ENCODE data around the gene TAF10.

TAF10 gene

DNA sequence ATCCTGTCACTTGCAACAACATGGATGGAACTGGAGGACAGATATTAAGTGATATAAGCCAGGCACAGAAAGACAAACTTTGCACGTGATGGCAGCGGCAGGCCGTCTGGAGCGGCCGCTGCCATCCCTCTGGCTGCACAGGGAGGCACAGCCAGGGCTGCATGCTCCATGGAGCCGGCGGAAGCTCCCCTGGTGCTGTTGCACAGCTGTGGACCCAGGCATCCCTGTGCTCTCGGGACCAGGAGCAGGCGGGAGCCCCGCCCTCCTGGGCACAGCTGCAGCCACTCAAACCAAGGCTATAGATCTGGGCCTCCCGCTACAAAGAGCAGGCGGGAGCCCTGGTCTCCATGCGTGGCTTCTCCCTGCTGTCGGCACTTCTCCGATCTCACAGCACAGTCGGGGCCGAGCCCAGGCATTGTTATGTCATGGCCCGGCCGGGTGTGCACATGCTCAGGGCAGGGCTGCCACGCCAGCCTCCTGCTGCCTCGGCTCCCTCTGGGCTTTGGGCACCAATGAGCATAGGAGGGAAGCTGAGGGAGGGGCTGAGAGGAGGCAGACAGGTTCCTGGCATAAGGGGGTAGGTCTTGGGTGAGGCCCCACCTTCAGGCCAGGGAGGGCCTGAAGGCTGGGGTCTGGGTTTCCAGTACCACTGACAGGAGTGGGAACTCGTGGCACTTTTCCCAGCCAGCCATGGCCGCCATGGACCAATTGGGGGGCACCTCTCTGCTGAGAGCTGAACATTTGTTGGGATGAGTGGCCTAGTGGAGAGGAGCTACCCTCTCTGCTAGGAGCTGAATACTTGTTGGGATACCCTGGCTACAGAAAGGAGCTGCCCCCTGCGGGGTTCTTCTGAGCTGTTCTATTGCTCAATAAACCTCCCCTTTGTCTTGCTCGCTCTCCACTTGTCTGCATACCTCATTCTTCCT, 25.3 kb downstream of the TAF10 start:
- no peak for DNase-seq (ENCODE audit: extremely low read depth in 1 of 2, low read depth in 1 of 2)

DNA sequence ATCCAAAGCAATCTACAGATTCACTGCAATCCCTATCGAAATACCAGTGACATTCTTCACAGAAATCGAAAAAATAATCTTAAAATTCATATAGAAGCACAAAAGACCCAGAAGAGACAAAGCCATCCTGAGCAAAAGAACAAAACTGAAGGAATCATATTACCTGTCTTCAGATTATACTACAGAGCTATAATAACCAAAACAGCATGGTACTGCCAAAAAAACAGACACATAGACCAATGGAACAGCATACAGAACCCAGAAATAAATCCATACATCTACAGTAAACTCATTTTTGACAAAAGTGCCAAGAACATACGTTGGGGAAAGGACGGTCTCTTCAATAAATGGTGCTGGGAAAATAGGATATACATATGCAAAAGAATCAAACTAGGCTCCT, 27.5 kb downstream of the TAF10 start:
- DNase-seq (ENCODE audit: extremely low read depth in 1 of 2, low read depth in 1 of 2): no peak

DNA sequence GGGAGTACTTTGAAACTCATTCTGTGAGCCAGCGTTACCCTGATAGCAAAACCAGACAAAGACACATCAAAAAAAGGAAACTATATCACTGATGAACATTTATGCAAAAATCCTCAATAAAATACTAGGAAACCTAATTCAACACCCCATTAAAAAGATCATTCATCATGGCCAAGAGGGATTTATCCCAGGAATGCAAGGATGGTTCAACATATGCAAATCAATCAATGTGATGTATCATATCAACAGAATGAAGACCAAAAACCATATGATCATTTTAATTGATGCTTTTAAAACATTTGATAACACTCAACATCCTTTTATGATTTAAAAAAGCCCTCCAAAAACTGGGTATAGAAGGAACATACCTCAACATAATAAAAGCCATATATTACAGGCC, 28.4 kb downstream of the TAF10 start:
- no peak for DNase-seq (ENCODE audit: extremely low read depth in 1 of 2, low read depth in 1 of 2)

DNA sequence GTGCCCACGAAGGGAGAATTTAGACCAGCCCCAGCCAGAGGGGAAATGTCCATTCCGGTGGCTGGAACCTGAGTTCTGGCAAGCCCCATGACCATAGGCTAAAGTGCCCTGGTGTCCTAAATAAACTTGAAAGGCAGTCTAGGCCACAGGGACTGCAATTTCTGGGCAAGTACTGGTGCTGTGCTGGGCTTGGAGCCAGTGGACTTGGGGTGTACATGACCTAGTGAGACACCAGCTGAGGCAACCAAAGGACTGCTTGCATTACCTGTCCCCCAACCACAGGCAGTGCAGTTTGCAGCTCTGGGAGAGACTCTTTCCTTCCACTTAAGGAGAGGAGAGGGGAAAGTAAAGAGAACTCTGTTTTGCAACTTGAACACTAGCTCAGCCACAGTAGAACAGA, 32.3 kb downstream of the TAF10 start:
- DNase-seq (ENCODE audit: extremely low read depth in 1 of 2, low read depth in 1 of 2): no peak

DNA sequence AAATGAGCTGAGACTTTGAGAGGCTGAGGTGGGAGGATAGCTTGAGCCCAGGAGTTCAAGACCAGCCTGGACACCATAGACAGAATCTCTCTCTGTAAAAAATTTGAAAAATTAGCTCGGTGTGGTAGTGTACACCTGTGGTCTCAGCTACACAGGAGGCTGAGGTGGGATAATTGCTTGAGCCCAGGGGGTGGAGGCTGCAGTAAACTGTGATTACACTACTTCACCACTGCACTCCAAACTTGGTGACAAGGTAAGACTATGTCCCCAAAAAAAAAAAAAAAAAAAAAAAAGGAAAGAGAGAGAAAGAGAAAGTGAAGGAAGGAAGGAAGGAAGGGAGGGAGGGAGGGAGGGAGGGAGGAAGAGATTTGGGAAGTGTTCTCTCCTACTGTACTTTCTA, 33.9 kb downstream of the TAF10 start:
- no peak for DNase-seq (ENCODE audit: extremely low read depth in 1 of 2, low read depth in 1 of 2)

DNA sequence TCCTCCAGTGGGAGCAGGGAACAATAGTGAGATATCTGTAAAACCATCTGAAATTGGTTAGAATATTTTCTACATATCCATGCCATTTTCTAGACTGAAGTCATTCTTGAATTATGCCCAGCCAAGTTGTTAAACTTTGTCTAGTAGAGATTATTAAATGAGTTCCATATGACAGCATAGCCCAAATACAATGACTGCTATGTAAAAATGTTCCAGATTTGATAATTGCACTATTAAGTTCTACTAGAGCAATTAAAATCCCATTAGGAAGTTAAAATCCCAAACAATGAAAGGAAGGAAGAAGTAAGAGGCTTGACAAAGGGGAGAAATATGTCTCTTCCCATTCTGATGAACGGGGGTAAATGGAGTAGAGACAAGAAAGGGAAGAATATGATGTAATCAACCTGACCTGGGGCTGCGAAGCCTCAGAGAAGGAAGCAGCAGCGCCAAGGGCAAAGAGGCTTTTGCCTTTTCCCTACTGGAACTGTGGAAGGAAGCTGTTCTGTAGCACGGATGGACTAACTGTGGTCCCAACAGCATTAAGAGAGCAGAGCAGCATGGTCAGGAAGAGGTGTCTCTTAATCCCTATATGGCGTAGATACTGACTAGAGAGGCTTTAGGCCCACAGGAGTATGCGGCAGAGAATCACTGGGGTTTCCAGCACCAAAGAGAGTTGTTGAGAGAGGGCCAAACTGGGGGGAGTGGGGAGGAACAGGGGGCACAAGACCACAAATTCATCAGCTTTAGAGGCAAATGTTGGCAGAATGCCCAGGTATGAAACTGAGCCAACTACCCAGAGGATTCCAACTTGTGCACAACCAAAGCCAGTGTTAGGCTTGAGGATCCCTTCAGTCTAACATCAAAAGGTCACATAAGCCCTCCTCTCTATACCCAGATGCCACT, 35.3 kb downstream of the TAF10 start:
- DNase-seq (ENCODE audit: extremely low read depth in 1 of 2, low read depth in 1 of 2): no peak

DNA sequence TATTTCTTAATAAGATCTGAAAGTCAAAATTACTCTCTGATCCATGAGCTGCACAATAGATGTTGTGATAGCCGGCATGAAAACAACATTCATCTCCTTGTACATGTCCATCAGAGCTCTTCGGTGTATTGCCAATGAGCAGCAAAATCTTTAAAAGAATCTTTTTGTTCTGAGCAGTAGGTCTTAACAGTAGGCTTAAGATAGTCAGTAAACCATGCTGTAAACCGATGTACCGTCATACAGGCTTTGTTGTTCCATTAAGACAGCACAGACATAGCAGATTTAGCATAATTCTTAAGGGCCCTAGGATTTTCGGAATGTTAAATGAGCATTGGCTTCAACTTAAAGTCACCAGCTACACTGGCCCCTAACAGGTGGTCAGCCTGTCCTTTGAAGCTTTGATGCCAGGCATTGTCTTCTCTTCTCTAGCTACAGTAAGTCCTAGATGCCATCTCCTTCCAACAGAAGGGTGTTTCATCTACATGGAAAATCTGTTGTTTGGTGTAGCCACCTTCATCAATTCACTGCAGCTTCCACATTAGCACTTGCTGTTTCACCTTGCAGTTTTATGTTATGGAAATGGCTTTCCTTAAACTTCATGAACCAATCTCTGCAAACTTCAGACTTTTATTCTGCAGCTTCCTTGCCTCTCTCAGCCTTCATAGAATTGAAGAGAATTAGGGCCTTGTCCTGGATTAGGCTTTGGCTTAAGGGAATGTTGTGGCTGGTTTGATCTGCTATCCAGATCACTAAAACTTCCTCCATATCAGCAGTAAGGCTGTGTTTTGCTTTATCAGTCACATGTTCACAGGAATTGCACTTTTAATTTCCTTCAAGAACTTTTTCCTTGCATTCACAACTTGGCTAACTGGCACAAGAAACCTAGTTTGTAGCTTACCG, 37.0 kb downstream of the TAF10 start:
- DNase-seq (ENCODE audit: extremely low read depth in 1 of 2, low read depth in 1 of 2): no peak

DNA sequence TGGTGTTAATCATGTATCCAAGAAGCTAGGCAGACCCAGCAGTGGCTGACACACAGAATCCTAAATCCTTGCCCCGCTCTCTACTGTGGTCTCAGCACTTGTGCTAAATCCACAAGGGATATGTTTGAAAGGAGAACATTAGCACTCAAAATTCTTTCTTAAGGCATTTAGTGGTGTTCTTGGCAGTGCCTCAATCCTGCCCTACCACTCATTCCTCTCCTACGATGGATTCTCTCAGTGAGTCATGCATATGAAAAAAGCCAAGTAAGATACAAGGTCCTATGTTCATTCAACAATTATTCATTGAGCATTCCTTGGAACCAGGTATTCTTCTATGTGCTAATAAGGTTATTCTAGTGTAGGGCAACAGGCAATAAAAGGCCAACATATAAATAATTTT, 39.8 kb downstream of the TAF10 start:
- DNase-seq (ENCODE audit: extremely low read depth in 1 of 2, low read depth in 1 of 2): no peak

DNA sequence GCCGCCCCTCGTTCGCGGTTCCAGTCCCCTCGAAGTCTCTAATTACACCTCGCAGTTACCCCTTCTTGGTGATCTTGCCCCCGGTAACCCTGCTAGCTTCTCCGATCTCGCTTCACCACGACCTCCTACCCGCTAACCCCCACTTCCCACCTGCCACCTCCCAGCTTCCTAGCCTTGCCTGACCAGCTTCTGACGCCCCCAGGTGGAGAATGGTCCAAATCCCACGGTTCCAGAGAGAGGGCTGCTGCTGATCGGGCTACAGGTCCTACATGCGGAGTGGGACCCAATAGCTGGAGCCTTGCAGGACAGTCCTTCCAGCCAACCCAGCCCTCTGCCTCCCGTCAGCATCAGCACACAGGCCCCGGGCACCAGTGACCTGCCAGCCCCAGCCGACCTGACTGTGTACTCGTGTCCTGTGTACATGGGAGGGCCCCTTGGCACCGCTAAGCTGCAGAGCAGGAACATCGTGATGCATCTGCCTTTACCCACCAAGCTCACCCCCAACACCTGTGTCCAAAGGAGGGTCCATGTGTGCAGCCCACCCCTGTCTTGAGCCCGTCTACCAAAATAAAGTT, 40.5 kb downstream of the TAF10 start:
- DNase-seq (ENCODE audit: extremely low read depth in 1 of 2, low read depth in 1 of 2): no peak

DNA sequence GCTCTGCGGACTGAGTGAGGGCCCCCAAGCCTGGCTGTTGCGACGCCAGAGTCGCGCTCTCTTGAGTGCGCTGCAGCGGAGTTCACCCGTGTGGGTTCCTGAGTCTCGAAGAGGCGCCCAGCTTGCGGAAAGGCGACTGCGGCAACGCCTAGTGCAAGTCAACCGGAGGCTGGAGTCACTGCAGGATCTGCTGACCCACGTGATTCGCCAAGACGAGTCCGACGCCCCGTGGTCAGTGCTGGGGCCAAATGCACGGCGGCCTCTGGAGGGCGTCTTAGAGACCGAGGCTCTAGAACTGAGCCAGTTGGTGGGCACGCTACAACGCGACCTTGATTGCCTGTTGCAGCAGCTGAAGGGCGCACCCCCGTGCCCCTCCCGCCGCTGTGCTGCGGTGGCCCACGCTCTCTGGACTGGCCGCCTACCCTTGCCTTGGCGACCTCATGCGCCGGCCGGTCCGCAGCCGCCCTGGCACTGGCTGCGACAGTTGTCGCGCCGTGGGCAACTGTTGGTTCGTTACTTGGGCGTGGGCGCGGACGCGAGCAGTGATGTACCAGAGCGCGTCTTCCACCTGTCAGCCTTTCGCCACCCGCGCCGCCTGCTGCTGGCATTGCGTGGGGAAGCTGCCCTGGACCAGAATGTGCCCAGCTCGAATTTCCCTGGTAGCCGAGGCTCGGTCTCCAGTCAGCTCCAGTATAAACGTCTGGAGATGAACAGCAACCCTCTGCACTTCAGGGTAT, 41.2 kb downstream of the TAF10 start:
- no peak for DNase-seq (ENCODE audit: extremely low read depth in 1 of 2, low read depth in 1 of 2)

DNA sequence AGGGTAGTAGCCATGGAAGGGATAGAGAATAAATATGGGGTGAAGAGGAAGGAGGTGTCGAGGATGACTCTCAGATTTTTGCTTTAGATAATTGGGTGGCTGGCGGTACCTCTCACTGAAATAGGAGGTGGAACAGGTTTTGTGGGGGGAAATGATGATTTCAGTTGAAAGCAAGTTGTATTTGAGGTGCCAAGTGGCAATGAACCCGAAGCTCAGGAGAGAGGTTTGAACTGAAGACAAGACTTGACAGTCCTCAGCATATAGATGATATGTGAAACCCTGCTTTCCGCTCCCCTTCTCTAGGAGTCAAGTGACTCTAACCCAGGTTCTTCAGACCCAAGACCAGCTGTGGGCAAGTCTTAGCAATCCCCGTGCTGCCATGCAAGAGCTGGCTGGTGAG, 42.3 kb downstream of the TAF10 start:
- no peak for DNase-seq (ENCODE audit: extremely low read depth in 1 of 2, low read depth in 1 of 2)

DNA sequence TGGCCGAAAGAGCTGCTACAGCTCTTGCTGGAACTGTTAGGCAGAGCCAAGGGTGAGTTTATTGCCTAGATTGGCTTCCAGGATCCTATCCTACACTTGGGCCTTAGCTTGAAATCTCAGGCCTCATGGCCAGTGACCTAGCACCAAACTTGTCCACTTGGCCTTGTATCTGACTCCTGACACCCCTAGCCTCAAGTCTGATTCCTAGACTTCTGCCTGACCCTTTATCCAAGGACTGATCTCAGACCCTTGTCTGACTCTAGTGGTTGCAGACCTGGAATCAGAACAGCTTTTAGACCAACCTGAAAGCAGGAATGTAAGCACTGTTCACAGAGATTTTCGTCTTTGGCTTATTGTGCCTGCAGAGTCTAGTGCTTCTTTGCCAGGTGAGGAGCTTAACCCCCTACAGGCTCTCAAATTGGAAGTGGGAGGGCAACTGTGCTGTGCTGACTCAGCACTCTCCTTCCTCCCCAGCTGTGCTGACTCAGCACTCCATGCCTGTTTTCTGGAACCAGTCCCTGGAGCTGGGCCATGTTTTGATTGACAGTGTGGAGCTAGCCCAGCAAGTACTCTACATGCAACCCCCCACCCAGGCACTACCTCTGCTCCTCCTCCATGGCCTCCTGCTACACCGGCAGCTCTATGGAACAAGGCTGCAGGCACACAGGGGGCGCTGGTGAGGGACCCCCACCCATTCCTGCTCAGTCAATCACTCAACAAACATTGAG, 43.7 kb downstream of the TAF10 start:
- no peak for DNase-seq (ENCODE audit: extremely low read depth in 1 of 2, low read depth in 1 of 2)

DNA sequence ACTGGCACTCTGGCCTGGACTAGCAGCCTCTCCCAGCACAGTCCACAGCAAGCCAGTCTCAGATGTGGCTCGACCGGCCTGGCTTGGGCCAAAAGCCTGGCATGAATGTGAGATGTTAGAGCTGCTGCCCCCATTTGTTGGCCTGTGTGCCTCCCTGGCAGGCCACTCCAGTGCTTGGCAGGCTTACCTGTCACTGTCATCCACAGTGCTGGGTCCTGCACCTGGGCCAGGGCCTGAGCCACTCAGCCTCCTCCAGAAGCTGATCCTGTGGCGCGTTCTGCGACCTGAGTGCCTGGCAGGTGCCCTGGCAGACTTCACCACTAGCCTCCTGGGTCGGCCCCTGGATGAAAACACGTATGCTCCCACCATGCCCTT, 44.7 kb downstream of the TAF10 start:
- DNase-seq (ENCODE audit: extremely low read depth in 1 of 2, low read depth in 1 of 2): no peak

DNA sequence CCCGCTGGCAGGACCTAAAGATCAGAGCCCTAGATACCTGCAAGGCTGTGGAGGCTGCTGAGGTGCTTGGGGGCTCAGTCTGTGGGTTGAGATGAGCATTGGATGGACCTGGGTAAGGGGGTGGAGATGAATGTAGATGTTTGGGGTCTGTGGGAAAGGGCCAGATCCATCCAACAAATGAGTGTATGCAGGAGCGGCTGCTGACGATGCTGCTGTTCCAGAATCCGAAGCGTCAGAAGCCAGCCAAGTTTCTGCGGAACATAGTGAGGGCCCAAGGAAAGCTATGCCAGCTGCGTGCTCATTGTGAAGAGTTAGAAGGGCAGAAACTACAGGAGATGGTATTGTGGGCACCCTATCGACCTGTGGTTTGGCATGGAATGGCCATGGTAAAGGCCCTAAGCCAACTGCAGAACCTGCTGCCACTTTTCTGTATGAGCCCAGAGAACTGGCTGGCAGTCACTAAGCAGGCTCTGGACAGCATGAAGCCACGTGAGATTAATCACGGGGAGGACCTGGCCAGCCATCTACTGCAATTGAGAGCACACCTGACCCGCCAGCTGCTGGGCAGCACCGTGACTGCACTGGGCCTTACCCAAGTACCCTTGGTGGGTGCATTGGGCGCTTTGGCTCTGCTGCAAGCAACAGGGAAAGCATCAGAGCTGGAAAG, 45.2 kb downstream of the TAF10 start:
- no peak for DNase-seq (ENCODE audit: extremely low read depth in 1 of 2, low read depth in 1 of 2)

DNA sequence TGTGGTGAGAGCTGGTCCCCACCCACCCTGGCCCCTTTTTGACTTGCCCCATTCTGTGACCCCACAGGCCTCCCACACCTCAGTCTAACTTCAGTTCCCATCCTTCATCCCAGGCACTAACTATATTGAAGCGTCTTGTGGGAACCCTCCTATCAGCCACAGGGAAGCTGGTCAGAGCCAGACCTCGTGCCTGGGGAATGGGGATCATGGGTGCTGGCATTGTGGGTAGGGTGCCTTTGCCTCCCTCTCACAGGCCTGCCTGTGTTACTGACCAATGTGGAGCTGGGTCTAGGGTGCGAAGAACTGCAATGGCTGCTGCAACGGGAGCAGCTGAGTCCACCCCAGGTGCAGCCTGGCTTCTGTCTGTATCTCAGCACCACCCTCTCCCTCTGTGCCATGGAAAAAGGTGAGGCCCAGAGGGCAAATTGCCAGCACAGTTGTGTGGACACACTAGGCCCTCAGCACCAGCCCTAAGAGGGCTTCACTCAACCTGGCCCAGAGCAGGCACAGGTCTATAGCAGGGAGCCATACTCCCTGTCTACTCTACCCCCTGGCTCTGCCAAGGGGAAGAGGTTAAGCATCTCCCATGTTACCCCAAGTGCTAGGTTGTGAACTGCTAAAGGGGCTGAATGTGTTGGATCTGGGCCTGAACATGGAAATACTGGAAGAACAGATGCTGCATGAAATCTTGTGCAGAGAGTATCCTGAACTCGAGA, 45.9 kb downstream of the TAF10 start:
- DNase-seq (ENCODE audit: extremely low read depth in 1 of 2, low read depth in 1 of 2): no peak

DNA sequence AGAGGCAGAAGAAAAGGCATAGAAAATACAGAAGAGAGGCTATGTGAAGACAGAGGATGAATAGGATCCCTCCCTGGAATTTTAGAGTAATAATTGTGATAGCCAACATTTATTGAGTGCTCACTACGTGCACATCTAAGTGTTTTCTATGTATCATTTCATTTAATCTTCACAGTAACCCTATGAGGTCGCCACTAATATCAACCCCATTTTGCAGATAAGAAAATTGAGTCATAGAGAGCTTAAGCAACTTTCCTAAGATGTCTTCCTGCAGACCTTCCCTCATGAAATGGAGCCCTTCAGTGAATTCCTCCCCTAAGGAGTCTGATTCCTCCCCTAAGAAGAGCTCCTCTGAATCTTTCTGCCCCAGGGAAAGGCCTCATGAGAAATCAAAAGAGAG, 46.7 kb downstream of the TAF10 start:
- DNase-seq (ENCODE audit: extremely low read depth in 1 of 2, low read depth in 1 of 2): no peak

DNA sequence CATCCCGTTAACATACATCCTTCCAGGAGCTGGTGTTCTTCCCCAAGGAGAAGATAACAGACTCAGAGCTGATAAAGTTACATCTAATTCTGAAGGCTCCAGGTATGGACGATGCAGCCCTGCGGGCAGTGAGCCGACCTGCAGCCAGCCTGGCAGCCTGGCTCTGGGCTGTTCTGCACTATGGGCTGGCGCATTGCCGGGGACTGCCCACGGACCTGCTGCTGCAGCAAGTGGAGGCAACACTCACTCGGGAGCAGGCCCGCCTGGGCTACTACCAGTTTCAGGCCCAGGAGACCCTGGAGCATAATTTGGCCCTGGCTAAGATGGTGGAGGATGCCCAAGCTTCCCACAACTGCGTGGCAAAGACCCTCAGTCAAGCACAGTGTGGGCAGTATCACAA, 48.3 kb downstream of the TAF10 start:
- DNase-seq (ENCODE audit: extremely low read depth in 1 of 2, low read depth in 1 of 2): no peak

DNA sequence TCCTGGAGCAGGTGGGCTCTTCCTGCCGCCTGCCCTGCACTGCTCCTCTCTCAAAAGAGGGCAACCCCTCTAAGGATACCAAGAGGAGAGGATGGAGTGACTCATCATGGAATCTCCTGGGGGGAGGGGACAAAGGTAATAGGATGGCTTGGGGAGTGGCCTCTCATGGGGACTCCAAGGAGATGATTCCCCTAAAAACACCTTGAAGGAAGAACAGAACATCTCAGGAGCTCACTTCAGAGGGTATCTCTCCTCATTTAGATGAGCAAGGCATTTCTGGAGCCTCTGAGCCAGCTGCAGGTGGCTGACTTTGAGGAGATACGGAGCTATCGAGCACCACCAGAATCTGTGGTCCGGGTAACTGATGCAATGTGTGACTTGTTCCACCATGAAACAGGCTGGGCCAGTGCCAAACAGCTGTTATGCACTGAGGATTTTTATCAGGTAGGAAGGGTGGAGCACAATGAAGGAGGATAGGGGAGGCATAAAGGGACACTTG, 48.8 kb downstream of the TAF10 start:
- DNase-seq (ENCODE audit: extremely low read depth in 1 of 2, low read depth in 1 of 2): no peak
